Thoracic aorta endothelial cell (primary cell): Measurements from ENCODE around the gene MCM8. TPM values are rescaled to one million over a fixed set of nuclear protein-coding genes. Genes with fewer than 3 reads are reported as not detected.

Experiments
- small RNA-seq: library from RNA; depleted of rRNA; stranded (forward); fragments of <200 nt; gene quantifications from one replicate; pipeline ENCODE3, GENCODE V24; 2012
- total RNA-seq: library from RNA; depleted of rRNA; stranded (reverse); fragments of >200 nt; gene quantifications from 2 replicates; pipeline ENCODE4 v1.2.3, GENCODE V29; 2012

The MCM8 gene
- total RNA-seq: 18.1 and 20.2 TPM in 2 replicates

DNA sequence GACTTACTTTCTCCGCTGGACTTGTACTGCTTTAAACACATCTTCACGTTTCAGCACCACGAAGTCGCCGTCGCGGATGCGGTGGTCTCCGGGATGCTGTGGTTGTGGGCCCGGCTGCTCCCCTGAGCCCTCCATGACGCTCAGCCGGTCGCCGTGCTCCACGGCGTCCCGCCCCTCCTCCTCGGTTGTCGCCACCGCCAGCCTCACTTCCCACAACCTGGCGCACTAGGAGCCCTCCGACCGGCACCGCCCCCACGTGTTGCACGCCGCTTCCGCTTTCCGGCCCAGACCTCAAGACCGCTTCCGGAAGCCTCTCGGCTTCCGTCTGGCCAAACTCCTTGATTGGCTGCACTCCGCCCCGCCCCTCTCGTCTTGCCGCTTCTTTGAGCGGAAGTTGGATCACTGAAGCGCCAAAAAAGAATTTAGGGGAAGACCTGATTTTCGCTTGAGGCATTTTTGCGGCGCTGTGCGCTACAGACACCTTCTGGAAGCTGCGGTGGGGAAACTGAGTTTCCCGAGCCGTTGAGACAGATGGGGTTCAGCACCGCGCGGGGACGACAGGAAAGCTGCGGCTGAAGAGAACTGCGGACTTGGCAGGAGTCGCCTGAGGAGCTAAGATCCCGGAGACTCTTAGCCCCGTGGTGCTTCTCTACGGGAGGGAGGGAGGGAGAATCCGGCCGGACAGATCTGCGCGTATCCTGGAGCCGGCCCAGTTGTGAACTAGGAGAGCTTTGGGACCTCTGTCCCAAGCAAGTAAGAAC is at the start of gene MCM8, which contains the start of gene TRMT6:
Gene MCM8, plus strand, starts transcription at position 382 of the 761 bp plus-strand sequence. CDS start 1,364 bp downstream, outside the sequence.
Gene TRMT6, minus strand, starts transcription at position 263 of the 761 bp plus-strand sequence. Its CDS starts 128 bp downstream, at position 135.

Small RNAs within 50 kb of the gene (small RNA-seq; reads per million reads assigned to genes)
- gene RF00019 (not detected), gene RN7SL498P (not detected)

Other genes with a start within 250 kb of the MCM8 start
- 1.5 and 3.9 TPM in 2 replicates for gene SHLD1, start 200.3 kb upstream of the MCM8 start, total RNA-seq
- not detected in 2 replicates for gene CHGB, start 39.1 kb upstream of the MCM8 start, total RNA-seq
- gene TRMT6, start 119 bp upstream of the MCM8 start, total RNA-seq: 8.8 and 10.2 TPM in 2 replicates
- 57.2 and 66.3 TPM in 2 replicates for gene CRLS1, start 55.5 kb downstream of the MCM8 start, total RNA-seq
- under 0.01 TPM in 1 of 2 replicates, not detected in the other for gene LRRN4, start 103.4 kb downstream of the MCM8 start, total RNA-seq
- 3.3 and 6.5 TPM in 2 replicates for gene FERMT1, start 172.4 kb downstream of the MCM8 start, total RNA-seq